ENCODE results near the gene ZMYM4. TPM values are rescaled to one million over a fixed set of nuclear protein-coding genes. Genes with fewer than 3 reads are reported as not detected.

The ZMYM4 gene
- total RNA-seq, 3 donors from 2014 or later (not counting 1 experiment from before 2014, with no cell fraction given): 41.0 to 48.0 (median 45.8) TPM

DNA sequence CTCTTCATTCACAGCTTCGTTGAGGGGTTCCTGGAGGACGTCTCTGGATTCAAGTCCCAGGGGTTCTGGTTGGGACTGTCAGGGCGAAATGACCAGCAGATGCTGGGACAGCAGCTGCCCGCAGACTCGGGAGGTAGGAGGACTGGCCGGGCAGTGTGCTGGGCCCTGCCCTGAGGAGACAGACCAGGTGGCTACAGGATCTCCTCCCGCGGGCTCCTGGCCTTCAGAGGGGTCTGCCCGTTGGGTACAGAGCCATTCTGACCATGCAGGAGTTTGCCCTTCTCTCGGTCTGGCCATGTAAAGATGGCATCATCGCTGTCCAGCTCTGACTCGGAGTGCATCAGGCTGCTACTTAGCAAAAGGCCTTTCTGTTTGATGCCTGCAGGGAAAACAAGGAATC lies 166.2 kb downstream of the ZMYM4 start:
- Mint-ChIP-seq H3K36me3 (peaks cover 6% of the 10 kb centered on the region), H3K4me3 (no peak overlapping the region), H3K27ac (no peak overlapping the region), H3K27me3 (ENCODE audit: low read depth in 2 of 2) (no peaks in the 10 kb centered on the region), H3K9me3 (no peaks in the 10 kb centered on the region), H3K4me1 (peaks cover 0 to 29% of the 10 kb centered on the region in 2 donors)
- TF ChIP-seq, protein P1, sequence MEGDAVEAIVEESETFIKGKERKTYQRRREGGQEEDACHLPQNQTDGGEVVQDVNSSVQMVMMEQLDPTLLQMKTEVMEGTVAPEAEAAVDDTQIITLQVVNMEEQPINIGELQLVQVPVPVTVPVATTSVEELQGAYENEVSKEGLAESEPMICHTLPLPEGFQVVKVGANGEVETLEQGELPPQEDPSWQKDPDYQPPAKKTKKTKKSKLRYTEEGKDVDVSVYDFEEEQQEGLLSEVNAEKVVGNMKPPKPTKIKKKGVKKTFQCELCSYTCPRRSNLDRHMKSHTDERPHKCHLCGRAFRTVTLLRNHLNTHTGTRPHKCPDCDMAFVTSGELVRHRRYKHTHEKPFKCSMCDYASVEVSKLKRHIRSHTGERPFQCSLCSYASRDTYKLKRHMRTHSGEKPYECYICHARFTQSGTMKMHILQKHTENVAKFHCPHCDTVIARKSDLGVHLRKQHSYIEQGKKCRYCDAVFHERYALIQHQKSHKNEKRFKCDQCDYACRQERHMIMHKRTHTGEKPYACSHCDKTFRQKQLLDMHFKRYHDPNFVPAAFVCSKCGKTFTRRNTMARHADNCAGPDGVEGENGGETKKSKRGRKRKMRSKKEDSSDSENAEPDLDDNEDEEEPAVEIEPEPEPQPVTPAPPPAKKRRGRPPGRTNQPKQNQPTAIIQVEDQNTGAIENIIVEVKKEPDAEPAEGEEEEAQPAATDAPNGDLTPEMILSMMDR (IDR thresholded peaks at IDR 0.05): no peak
- 93% methylated on average over 12 of the region's 12 CpGs for WGBS (ENCODE audit: insufficient coverage)
- no peaks in the 10 kb centered on the region for H3K9me3 ChIP-seq (ENCODE audit: control insufficient read depth, insufficient read depth, low read length)
- H3K4me3 ChIP-seq (ENCODE audit: low read length): no peak overlapping the region
- no peaks in the 10 kb centered on the region for H3K27me3 ChIP-seq (ENCODE audit: control insufficient read depth, insufficient read depth, low read length)
- peaks cover 7% of the 10 kb centered on the region for H3K4me1 ChIP-seq (ENCODE audit: control insufficient read depth, insufficient read depth, low read length)
- H3K27ac ChIP-seq (ENCODE audit: low read length): no peak overlapping the region
- DNase-seq: no peak
- H3K36me3 ChIP-seq (ENCODE audit: control insufficient read depth, insufficient read depth, low read length): peaks cover 24% of the 10 kb centered on the region
- intact Hi-C loops (cut with micrococcal nuclease): loop anchor here (5.0 kb wide), 1 partner anchor 227 kb away; no protein-coding TSS in a partner anchor
- ATAC-seq: no peak

DNA sequence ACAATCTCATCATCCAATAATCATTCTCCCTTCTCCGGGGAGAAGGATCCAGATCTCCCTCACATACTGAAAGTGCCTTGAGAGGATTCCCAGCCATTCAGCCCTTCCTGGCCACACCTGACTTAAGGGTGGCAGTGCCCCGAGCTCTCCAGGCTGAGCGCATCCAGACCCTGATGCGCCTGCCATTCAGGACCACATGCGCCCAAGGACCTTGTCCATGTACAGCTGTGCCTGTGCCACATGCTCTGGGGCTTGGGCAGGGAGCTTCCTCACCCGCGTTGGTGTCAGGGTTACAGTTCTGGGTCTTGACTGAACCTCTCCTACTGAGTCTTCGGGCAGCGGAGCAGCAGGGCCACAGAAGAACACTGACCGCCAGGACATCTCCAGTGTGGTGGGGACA lies 167.6 kb downstream of the ZMYM4 start:
- WGBS (ENCODE audit: insufficient coverage): 99% methylated on average over 10 of the region's 10 CpGs
- intact Hi-C loops (cut with micrococcal nuclease): loop anchor here (5.0 kb wide), 1 partner anchor 229 kb away; no protein-coding TSS in a partner anchor
- ATAC-seq: no peak
- Histone ChIP-seq H3K4me3 (ENCODE audit: low read length) (no peak overlapping the region), H3K27me3 (ENCODE audit: control insufficient read depth, insufficient read depth, low read length) (no peaks in the 10 kb centered on the region), H3K36me3 (ENCODE audit: control insufficient read depth, insufficient read depth, low read length) (peaks cover 37% of the 10 kb centered on the region), H3K4me1 (ENCODE audit: control insufficient read depth, insufficient read depth, low read length) (peaks cover 7% of the 10 kb centered on the region), H3K9me3 (ENCODE audit: control insufficient read depth, insufficient read depth, low read length) (no peaks in the 10 kb centered on the region), H3K27ac (ENCODE audit: low read length) (no peak overlapping the region)
- TF ChIP-seq, protein P1 (IDR thresholded peaks at IDR 0.05): no peak
- peaks cover 7% of the 10 kb centered on the region for H3K36me3 Mint-ChIP-seq
- no peaks in the 10 kb centered on the region for H3K9me3 Mint-ChIP-seq
- DNase-seq: no peak
- peaks cover 0 to 25% of the 10 kb centered on the region in 2 donors for H3K4me1 Mint-ChIP-seq
- no peaks in the 10 kb centered on the region for H3K27me3 Mint-ChIP-seq (ENCODE audit: low read depth in 2 of 2)
- no peak overlapping the region for H3K27ac Mint-ChIP-seq
- no peak overlapping the region for H3K4me3 Mint-ChIP-seq

DNA sequence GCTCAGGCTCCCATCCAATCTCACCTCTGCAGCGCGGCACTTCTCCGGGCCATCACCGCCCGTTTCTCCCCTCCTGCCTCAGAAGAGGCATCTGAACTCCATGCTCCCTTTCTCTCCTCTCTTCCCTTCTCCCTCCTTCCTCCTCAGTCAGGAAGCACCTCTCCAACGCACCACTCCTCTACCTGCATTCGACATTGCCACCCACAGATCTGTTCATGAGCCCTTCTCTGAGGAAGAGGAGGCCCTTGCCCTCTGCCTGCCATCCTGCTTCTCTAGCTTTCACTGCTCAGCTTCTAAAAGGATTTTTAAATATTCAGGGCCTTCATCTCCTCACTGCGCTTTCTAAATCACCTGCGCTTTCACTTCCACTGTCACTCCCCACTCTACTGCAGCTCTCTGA lies 168.7 kb downstream of the ZMYM4 start:
- H3K27ac Mint-ChIP-seq: peak overlapping the region in 1 of 2 donors; percentile 58
- intact Hi-C loops (cut with micrococcal nuclease): loop anchor here (5.0 kb wide), 1 partner anchor 230 kb away; no protein-coding TSS in a partner anchor
- peaks cover 7% of the 10 kb centered on the region for H3K36me3 Mint-ChIP-seq
- Histone ChIP-seq H3K27ac (ENCODE audit: low read length) (no peak overlapping the region), H3K27me3 (ENCODE audit: control insufficient read depth, insufficient read depth, low read length) (no peaks in the 10 kb centered on the region), H3K36me3 (ENCODE audit: control insufficient read depth, insufficient read depth, low read length) (peaks cover 48% of the 10 kb centered on the region), H3K4me1 (ENCODE audit: control insufficient read depth, insufficient read depth, low read length) (peaks cover 7% of the 10 kb centered on the region), H3K9me3 (ENCODE audit: control insufficient read depth, insufficient read depth, low read length) (no peaks in the 10 kb centered on the region), H3K4me3 (ENCODE audit: low read length) (no peak overlapping the region)
- TF ChIP-seq, protein P1 (IDR thresholded peaks at IDR 0.05): no peak
- H3K4me1 Mint-ChIP-seq: peaks cover 0 to 20% of the 10 kb centered on the region in 2 donors
- ATAC-seq: no peak
- no peak overlapping the region for H3K4me3 Mint-ChIP-seq
- DNase-seq: no peak
- WGBS (ENCODE audit: insufficient coverage): 97% methylated on average over 9 of the region's 9 CpGs
- no peaks in the 10 kb centered on the region for H3K9me3 Mint-ChIP-seq
- H3K27me3 Mint-ChIP-seq (ENCODE audit: low read depth in 2 of 2): no peaks in the 10 kb centered on the region

GRCh38 chr1:35439626-35440025 lies 171.1 kb downstream of the ZMYM4 start:
- 91% methylated on average over 1 of the region's 1 CpG for WGBS (ENCODE audit: insufficient coverage)
- Histone ChIP-seq H3K4me1 (ENCODE audit: control insufficient read depth, insufficient read depth, low read length) (peaks cover 3% of the 10 kb centered on the region), H3K27me3 (ENCODE audit: control insufficient read depth, insufficient read depth, low read length) (no peaks in the 10 kb centered on the region), H3K36me3 (ENCODE audit: control insufficient read depth, insufficient read depth, low read length) (peaks cover 56% of the 10 kb centered on the region), H3K4me3 (ENCODE audit: low read length) (no peak overlapping the region), H3K9me3 (ENCODE audit: control insufficient read depth, insufficient read depth, low read length) (no peaks in the 10 kb centered on the region), H3K27ac (ENCODE audit: low read length) (no peak overlapping the region)
- DNase-seq (no peak), ATAC-seq (no peak)
- H3K4me1 Mint-ChIP-seq: peaks cover 0 to 16% of the 10 kb centered on the region in 2 donors
- no peaks in the 10 kb centered on the region for H3K27me3 Mint-ChIP-seq (ENCODE audit: low read depth in 2 of 2)
- no peaks in the 10 kb centered on the region for H3K9me3 Mint-ChIP-seq
- peaks cover 7% of the 10 kb centered on the region for H3K36me3 Mint-ChIP-seq
- intact Hi-C loops (cut with micrococcal nuclease): loop anchor here (5.0 kb wide), 1 partner anchor 232 kb away; no protein-coding TSS in a partner anchor
- no peak overlapping the region for H3K27ac Mint-ChIP-seq
- TF ChIP-seq, protein P1 (IDR thresholded peaks at IDR 0.05): no peak
- H3K4me3 Mint-ChIP-seq: no peak overlapping the region

All from natural killer cell (primary cell).